A172 (cell line): ENCODE data around the gene RAD51B. TPM values are rescaled to one million over a fixed set of nuclear protein-coding genes. Genes with fewer than 3 reads are reported as not detected.
"Not testable (repeated sequence)": the region's sequence is repeated elsewhere in the genome, so short reads cannot be mapped to it uniquely, and the experiment has no call there.

ENCODE experiments used
- DNase-seq: peaks from one replicate; pipeline ENCODE4 v3.0.0-alpha.2; 2015; ENCODE audit warnings: low spot score
- total RNA-seq: library from RNA; depleted of rRNA; stranded (reverse); fragments of >200 nt; shearing (Covaris generic); gene quantifications from 2 replicates; pipeline ENCODE4 v1.2.3, GENCODE V29; 2014

Gene RAD51B
- total RNA-seq, 1 experiment from 2014 or later: 17.6 TPM

DNA sequence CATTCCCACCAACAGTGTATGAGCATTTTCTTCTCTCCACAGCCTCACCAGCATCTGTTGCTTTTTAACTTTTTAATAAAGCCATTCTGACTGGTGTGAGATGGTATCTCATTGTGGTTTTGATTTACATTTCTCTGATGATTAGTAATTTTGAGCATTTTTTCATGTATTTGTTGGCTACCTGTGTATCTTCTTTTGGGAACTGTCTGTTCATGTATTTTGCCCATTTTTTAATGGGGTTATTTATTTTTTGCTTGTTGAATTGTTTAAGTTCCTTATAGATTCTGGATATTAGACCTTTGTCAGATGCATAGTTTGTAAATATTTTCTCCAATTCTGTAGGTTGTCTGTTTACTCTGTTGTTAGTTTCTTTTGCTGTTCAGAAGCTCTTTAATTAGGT, 616.1 kb downstream of the RAD51B start:
- not testable (repeated sequence) for DNase-seq

DNA sequence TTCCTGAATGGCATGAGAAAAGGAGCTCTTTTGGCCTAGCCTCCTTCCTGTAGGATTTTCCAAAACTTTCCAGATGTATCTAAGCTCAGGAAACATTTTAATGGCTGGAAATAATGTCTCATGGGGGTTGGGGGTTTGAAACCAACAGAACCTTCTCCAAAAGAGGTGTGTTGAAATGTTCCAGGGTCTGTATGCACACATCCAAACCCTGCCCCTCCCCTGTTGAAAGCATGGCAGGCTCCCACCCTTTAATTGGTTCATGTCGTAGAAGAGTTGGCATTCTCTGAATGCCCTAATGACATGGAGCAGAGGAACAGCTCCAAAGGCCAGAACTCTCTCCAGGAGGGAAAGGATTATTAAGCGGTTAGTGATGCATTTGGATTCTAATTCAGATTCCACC, 620.1 kb downstream of the RAD51B start:
- no peak for DNase-seq

DNA sequence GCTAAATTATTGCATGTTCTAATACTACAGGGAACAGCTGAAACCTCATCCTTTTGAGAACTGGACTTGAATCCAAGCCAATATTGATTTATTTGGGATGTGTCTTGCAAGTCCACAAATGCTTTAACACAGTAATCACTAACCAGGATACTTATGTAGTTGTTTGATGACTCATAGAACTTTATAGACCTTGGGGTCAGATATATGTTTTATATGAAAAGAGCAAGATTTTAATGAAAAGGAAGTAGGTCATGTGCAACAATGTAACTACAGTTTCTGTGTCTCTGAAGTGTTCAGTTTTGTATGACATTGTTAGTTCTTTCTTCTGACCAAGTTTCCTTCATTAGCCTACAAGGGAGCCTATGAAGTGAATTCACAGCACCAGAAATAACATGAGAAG, 621.2 kb downstream of the RAD51B start:
- no peak for DNase-seq

DNA sequence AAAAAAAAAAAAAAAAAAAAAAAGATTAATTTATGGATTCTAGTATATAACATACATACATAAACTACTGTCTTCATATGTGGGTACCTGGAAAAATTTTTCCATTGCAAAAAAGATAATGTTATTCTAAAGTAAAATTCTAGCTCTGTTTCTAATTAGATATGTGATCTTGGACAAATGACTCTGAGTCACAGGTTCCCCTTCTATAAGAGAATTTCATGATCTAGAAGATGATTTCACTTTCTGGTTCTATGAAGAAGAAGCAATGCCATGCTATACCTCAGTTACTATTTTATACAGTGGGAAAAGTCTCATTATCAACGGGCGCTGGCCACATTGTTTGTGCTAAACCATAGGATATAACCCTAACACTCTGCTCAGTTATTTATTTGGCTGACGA, 622.0 kb downstream of the RAD51B start:
- no peak for DNase-seq

DNA sequence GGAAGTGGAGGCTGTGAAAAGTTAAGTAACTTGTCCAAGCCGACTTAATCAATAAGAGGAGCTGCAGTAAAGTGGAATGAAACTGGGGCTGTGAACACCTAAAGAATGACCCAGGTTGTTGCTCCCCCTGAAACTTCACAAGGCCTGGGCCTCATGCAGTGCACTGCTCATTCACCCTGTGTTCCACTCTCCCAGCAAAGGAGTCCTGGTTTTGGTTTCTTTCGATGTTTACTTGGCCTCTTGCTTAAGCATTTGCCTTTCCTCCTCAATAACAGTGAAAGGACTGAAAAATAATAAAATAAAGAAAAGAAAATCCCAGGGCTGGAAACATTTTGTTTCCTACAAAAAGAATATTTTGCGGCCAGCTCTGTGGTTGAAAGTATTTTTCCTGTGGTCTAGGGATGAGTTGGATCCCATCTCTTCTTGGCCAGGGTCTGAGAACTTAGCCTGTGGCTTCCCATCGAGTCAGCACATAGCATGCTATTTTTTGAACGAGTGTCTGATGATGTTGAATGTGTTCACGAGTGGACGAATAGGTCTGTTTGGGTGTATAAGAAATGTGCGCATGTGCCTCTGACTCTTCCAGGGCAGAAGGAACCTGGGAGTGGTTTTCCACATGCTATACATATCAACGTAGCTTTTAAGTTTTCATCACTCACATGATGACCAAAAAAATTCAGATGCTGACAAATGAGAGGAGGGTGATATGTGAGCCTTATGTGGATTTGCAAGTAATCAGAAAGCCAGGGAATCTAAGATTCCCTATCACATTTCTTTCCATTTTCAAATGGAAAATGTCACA, 623.5 kb downstream of the RAD51B start:
- DNase-seq: no peak

DNA sequence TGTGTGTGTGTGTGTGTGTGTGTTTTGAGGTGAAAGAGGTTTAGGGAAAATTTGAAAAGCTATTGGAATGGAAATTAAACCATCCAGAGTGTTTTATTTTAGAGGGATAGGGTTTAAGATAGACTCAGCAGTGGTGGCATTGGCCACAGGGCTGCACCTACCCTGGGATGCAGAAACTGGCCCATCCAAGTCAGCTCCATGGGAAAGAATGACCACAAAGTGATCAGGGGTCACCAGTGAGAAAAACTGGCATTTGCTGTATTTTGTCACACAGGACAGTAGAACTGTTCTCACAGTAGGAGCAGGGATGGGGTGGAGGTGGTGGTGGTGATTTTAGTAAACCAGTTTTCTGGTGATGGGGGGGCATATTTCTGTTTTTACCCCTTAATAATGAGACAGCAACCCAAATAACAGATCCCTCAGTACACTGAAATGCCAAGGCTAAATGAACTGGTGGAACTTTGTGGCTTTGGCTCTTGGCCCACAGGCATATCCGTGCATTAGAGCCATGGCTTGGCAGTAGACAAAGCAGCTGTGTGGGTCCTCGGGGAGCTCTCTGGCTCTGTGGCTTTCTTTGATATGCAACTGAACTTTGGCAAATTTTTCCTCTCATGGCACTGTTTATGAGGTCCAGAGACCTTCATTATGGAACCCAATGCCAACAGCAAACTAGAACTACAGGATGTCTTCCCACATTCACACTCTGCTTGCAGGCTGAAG, 625.0 kb downstream of the RAD51B start:
- peak; percentile 55 for DNase-seq

DNA sequence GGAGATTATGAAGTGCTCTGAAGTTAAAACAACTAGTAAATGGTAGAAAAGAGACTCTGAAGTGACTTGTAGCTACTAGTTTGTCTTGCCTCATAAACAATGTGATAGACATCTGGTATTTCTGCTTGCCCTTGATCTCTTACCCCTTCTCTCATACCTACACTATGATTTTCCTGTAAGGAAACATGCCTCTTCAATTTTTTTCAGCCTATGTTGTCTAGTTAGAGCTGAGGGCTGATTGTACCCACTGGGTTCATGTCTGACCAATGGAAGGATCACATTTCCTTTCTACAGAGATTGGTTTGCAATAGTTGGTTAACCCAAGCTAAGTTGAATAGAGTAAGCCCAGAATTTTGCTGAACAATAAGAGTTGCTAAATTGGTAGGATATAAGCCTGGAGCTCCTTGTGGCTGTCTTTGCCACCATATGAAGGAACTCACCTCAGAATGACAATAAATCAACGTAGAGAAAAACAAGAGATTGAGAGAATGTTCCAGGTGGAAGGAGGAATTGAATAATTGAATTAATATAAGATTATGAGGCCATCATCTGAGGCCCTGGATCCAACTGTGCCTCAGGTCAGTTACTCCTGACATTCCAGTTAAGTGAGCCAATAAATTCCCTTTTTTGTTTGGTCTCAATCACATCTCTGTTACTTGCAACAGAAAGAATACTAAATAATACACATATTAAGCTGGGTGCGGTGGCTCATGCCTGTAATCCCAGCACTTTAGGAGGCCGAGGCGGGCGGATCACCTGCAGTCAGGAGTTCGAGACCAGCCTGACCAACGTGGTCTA, 626.9 kb downstream of the RAD51B start:
- no peak for DNase-seq

DNA sequence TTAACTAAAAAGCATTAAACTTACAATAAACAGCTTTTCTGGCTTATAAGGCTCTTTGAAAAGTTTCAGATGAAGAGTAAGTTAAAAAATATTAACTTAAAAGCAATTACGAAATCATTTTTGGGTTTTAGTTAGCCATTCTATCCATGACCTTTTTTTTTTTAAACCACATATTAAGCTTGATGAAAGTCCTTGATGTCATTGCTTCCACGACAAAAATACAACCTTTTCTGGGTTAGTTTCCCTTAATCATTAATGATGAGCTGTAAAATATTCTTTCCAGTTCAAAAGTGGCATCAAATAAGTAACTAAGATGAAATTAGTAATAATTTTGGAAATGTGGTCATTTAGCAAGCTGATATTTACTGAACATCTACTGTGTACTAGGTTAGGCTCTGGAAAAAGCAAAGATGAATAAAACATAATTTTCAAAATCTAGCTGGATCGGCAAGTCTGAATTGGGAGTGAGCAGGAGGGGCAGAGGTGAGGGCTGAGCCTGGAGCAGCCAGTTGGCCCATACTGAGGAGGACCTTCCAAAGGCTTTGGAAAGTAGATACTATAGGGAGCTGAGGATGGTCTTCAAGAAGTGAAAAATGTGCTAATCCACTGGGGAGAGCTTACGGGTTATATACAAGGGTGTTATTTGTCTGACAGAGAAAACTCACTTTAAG, 628.1 kb downstream of the RAD51B start:
- no peak for DNase-seq

DNA sequence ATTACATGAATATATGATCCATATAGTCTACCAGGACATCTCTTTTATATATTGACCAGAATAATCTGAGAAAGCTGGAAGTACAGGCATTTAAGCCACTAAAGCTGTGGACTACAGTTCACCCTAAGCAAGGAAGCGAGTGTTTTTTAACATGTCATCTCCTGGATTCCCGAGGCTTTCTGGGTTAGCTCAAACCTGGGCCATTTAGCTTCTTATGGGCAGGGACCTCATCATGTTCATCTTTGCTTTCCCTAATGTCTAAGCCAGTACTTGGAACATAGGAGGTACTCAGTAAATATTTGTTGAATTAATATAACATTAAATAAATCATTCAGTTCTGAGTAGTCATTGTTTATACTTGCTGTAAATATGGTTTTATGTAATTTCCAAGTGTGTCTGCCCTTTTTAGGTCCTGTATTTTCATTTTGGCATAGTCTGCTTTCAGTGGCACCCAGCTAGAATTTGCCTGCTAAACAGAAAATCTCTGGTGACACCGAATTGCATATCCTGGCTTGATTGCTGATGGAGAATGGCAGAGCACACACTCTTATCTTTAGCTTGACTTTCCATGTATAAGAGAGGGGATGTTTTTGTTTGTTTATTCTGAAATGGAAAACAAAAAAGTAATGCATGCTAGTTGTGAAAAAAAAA, 628.8 kb downstream of the RAD51B start:
- no peak for DNase-seq

DNA sequence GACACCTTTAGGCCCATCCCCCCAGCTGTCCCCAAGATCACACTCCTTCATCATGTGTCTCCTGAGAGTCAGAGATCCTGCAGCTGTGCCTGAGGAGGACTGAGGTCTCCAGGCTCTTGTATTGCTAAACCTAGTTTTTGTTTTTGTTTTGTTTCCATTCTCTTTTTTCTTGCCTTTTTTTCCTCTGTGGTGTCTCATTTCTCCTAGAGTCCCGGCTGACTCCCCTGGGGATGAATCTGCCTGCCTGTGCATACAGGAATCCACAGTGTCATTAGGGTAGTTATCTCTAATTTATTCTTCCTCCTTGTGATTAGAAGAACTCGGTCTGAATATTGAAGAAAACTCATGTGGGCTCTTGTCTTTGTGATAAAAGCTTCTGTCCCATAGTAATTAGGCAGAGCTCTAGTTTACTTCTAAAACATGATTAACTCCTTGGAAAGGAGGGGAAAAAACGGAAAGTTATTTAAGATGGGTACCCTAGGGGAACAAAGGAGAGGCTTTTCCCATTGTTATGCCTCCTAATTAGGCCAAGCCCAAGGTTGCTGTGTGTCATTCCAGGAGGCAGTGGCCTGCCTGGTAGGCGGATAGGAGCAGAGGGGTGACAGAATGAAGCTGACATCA, 630.1 kb downstream of the RAD51B start:
- no peak for DNase-seq

DNA sequence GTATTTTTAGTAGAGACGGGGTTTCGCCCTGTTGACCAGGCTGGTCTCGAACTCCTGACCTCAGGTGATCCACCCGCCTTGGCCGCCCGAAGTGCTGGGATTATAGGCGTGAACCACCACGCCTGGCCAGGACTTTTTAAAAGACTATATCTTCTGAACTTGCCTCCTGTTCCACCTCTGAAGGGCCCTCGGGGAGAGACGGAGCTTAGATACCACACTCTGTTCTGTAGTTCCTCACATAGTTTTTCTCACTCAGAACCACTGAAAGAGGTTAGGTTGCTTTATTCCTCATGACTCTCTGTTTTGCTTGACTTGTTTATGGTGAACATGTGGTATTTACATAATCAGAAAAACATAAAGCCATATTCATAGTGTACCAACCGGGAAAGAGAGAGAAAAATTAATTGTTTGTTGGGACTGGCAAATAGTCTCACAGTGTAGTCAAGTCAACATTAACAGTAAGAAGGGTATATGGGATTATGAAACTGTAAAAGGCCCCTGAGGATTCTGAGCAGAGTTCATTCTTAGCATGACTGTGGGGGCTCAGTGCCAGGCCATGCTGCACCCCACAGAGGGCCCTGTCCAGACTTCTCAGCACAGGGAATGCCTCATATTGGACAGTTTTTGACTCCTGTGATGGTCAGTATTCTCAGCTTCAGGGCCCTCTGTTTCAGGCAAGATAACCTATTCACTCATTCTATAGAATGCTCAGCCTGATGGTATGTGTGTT, 631.0 kb downstream of the RAD51B start:
- DNase-seq: no peak

DNA sequence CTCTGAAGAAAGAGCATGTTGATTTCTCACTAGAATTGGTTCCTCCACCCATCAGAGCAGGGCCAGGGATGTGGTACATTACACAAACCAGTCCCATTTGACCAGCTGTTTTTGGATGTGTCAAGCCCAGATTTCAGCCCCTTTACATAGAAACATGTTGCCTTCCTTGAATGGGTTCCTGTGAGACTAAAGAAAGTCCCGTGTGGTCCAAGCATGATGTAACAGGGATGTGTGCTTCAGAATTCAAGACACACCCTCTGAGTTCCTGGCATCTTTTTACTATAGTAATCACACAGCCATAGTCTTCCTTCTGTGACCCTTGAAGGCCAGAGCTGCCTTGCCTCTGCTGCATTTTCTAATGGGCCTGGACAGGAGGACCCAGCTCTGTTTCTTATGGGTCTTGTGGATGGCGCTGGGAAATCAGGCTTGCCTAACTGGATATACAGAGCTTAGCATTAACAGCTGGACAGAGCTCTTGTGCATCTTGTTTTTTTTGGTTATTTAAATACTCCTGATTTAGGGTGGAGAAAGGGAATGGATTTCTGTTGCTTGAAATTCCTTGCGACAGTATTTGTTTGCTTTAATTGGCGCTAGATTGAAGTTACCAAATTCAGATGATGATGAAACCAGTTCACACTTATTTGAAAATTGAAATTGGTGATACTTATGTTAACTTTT, 632.3 kb downstream of the RAD51B start:
- no peak for DNase-seq

DNA sequence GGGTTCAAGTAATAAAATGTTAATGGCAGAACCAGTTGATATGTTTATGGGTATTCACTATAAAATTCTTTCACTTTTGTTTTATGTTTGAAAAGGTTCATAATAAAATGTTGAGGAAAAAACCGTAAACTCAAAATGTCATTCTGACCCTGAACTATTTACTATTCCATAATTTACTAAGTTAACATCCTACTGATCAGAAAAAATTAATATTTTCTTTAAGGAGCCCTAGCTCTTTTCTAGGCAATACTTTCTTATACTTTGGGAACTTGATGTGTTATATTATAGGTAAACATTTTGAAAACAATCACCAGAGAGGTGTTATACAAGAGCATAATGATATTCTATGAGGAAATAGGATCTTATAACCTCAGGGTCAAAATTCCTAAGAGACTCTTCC, 638.7 kb downstream of the RAD51B start:
- no peak for DNase-seq

DNA sequence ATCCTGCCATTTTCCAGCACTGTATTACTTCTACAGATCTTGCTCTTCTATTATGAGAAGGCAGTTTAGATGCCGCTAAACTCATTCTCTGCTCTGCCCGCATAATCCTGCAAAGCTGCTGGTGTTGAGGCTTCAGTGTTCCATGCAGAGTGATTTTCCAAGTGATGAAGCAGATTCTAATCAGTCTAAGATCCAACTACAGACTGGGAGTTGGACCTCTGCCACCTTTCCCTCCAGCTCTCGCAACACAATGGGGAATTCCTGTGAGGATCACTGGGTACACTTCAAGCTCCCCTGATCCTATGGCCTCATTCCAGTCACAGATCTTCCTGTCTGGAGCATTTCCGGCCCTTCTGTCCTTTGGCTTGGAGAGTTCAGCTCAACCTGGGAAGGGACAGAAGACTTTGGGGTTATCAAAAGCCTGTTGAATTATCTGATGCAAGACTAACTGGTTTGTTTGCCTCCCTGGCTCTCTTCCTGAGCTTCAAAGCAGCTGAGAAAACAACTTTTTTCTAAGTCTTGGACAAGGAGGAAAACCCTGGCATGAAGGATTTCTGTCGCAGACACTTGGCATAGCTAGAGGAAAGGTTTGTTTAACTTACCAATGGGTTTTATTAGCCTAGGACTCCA, 639.4 kb downstream of the RAD51B start:
- DNase-seq: peak; percentile 98

DNA sequence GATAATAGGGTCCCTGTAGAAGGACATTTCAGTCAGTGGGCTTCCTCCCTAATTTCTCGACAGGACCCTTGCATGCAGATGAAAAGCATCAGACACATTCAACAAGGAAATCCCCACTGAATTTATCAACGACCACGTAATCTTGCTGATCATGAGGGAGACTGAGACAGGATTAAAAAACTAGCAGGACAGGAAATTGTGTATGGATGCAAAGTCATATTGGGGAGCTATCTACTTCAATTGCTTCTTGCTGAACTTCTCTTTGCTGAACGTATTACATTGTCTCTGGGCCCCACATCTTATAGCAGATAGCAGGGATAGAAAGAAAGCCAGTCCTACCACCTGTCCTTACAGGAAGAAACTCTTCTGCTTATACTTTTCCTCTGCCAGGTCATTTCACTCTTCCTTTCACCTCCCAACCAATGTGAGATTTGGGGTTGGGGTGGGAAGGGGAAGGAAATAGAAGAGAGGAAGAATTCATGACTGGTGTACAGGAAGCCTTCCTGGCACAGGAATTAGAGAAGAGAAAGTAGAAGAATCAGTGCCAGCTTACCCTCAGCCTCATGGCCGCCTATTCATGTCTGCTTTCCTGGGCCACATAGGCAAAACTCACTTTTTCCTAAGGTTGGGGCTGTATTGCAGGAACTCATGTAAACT, 640.0 kb downstream of the RAD51B start:
- DNase-seq: no peak

DNA sequence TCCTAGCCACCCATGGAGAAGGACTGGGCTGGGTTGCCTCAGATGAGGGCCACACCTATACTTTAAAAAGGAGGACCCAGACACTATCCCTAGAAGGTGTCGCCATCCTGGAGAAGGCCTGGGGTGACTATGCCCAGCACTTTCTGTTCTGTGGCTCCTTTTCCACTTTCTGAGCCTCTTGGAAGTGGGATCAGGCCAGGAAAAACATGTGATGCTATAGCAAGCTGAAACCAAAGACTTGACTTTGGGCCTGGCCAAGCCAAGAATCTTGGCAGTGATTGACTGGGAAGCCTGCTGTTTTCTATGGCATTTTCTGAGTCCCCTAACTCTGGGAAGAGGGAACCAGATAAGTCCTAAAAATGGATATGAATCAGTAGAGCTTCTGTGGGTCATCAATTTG, 641.0 kb downstream of the RAD51B start:
- DNase-seq: no peak

DNA sequence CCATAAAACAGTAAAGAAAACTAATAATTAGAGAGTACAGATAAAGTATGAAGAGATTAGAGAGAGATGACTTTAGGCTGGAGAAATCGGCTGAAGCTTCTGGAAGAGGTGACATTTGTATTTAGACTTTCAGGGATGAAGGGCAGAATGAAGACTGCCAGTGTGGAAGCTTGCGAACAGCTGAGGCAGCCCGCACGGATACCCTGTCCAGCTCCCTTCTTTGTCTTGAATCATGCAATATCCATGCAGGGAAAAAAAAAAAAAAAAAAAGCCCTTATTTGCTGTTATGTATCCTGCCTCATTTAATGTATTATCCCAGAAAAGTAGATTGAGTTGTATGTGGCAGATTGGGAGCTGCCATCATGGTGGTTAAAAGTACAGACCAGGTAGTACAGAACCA, 641.5 kb downstream of the RAD51B start:
- no peak for DNase-seq

DNA sequence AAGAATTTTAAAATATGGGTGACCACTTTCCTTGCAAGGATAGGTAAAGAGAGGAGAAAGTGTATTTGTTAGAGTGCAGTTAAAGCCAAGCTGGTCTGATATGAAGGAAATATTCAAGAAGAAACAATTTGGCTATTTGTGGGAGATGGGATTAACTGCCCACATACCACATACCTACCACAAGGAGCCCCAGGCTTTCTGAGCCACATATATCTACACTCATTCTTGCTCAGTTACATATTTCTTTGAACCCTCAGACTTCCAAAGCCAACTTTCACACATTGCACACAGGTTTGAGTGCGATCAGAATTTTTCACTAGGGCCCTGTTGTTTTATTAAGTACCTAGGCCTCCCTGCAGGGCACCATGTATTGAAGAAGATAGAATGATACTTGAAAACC, 643.1 kb downstream of the RAD51B start:
- no peak for DNase-seq

DNA sequence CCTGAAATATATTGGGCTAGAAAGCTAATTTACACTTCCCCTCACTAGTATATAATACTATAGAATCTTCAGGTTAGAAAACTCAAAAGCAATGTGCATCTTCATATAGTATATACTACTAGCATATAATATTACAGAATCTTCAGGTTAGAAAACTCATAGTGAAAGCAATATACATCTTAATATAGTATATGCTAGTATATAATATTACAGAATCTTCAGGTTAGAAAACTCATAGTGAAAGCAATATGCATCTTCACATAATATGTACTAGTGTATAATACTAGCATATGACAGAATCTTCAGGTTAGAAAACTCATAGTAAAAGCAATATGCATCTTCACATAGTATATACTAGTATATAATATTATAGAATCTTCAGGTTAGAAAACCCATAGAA, 643.7 kb downstream of the RAD51B start:
- no peak for DNase-seq
